Stimulated activated CD4-positive, alpha-beta T cell treated with anti-CD3 and anti-CD28 coated beads, TNF-alpha, amount 100 ng/mL, for 4 hours (primary cell): Measurements from ENCODE around the gene TNFSF10.

Experiments
- DNase-seq, 3 experiments: peaks; one replicate each; pipeline ENCODE4 v3.0.0-alpha.2; 2020; ENCODE audit warnings: low read depth in 3 of 3

TNFSF10 gene

DNA sequence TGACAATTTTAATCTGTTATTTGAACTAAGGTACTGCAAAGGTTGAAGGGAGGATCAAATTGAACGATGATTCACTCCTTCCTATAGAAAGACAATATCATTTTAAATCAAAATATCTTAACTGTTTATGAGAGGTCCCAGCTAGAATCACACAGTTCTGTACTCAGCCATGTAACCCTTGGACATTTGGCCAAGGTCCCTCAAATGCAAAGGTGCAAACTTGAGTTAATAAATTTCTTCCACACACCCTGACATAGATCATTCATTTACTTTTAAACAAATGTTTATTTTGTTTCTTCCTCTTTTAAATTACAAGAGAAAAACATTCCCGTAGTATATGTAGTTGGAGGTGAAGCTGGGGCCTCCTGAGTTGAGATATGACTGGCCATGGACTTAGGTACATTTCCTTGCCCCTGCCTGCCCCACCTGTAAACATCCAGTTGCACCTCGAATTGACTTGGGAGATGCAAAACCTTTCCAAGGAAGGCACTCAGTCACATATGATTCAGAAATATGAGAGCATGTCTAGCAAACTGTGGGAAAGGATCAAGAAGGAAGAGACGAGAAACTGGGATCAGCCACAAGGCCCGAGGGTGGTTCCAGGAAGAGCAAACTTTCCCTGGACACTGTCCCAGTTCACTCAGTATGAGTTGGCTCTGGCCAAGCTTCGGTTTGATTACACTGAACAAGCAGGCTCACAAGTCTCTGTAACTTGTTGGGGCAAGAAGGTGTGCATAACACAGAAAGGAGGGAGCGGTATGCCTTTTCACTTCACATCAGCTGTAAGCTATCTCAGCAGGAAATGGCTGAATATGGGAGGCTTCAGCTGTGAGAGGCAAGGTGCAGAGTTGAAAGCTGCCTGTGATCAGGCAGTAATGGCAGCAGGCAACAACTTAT lies 6.7 kb downstream of the TNFSF10 start:
- DNase-seq: no peak

GRCh38 chr3:172515130-172515918 lies 7.9 kb downstream of the TNFSF10 start:
- no peak for DNase-seq

- no peak for DNase-seq
These were observed 8.6 kb downstream of the TNFSF10 start for GRCh38 chr3:172514678-172515077.

DNA sequence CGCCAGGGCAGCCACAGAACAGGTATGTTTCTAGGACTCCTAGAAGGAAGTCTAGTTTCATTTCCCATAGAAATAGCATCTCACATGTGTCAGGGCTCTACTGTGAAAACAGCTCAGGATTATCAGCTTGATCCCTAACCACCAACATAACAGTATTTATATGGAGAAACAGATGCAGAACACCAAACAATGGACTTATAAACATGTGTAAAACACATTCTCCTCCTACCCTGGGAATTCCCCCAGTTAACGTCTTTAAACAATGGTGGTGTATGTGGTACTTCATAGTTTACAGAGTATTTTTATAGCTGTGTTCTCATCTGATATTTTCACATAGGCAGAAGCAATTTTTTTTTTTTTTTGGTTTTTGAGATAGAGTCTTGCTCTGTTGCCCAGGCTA lies 9.7 kb downstream of the TNFSF10 start:
- no peak for DNase-seq

DNA sequence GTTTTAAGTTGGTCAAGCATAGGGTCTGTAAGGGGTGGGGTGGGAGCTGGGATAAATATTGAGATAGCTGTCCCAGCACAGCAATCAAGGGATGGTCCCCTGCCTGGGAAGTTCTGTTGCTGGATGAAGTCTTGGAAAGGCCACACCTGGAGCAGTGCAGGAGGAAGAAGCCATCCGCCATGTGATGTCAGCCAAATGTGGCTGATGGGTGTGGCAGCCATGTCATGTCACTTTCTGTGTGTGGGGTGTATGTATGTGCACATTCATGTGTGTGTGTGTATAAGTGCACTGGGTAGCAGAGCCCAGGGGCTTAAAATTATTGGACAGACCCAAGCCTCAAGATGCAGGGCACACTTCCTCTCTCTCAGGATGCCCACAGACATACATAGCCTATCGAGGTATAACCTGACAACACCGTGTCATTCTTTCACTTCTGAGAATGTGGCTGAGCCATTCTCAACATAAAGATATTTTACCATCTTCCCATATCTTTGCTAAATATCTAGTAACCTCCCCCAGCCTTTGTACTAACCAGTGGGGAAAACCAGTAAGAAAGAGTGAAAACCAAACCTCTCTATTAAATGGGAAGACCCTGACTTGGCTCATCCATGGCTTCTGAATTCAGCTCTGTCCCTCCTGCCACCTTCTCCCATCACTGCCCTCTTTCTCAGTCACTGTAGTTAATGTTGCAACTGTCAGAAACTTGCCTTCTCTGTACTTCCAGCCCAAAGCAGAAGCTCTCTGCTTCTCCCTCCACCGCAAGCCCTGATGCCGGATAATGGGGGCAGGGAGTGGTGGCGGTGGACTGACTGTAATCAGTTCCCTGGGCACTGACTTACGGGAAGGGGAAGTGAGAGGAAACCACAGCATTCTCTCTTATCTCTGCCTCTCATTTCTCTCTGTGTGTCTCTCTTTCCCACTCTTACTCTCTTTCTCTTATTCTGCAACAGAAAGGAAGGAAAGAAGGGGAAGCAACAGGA lies 11.2 kb downstream of the TNFSF10 start:
- DNase-seq: peak in 1 of 3 experiments; percentile 49

DNA sequence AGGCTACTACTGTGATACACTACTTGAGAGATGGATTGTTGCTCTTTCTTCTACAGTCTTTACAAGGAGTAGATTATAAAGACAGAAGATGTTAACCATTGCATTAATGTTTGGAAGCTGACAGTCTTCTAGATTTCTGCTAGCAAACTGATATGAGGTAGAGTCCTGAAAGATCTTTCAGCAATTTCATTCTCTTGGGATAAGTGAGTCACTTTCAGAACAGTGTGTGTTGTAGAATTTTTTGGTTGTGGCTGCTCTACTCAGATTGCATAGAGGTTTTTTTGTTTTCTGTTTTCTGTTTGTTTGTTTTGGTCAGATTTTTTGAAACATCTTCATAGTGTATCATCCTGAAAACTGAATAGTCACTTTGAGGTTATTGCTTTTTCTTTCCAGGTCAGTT lies 17.1 kb downstream of the TNFSF10 start:
- no peak for DNase-seq

- no peak for DNase-seq
These were observed 21.7 kb downstream of the TNFSF10 start for GRCh38 chr3:172501540-172501939.

GRCh38 chr3:172490198-172490669 lies 33.0 kb downstream of the TNFSF10 start:
- peak; percentile 65 to 74 (median 71) for DNase-seq

DNA sequence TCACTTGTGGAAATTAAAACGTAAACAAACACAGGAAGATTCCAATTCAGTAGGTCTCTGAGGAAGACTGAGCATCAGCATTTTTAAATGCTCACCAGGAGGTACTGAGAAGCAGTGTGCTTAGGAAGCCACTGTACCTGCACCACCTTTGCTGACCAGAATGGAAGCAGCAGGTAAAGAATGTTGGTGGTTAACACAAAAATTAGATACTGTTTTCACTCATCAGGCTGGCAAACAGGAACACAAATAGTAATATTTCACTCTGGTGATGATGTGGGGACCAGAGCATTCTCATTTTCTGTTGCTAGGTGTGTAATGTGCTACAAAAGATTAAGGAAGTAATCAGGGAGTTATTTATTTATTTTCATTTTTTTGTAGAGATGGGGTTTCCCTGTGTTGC lies 45.1 kb downstream of the TNFSF10 start:
- no peak for DNase-seq

DNA sequence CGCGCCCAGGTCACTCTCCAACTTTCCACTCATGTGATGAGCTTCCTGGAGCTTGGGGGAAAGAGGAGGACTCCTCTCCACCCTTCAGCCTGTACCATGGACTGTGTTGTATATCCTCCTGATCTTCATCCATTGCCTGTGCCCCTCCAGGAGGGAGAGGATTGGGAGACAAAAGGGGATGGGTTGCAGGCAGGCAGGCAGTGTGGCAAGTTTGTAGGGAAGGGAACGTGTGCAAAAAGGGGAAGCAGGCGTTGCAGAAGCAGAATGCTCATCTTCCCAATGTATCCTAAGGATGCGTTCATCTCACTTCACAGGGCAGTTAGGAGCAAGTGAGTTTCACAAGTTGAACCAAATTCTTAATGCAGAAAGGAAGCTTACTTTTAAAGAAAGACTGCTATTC lies 46.9 kb downstream of the TNFSF10 start:
- DNase-seq: no peak

DNA sequence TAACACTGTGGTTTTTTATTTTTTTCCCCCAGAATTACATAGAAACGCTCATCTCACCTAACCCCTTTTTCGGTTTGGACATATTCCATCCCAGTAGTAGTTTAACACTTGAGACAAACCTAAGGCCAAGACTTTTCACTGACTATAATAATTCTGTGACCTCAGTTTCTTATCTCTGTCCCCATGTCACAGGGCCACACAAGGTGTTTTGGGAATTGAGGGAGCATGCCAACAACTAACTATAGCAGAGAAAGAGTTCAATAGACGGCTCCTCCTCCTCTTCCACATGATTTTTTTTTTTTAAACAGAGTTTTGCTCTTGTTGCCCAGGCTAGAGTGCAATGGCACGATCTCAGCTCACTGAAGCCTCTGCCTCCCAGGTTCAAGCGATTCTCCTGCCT lies 47.5 kb downstream of the TNFSF10 start:
- no peak for DNase-seq

- DNase-seq: no peak
These were observed 51.3 kb downstream of the TNFSF10 start for GRCh38 chr3:172471903-172472302.

- DNase-seq: no peak
These were observed 52.6 kb downstream of the TNFSF10 start for GRCh38 chr3:172470588-172470987.

GRCh38 chr3:172467170-172467824 lies 55.9 kb downstream of the TNFSF10 start:
- no peak for DNase-seq

- DNase-seq: no peak
These were observed 56.6 kb downstream of the TNFSF10 start for GRCh38 chr3:172466553-172467130.

GRCh38 chr3:172465281-172465680 lies 57.9 kb downstream of the TNFSF10 start:
- DNase-seq: no peak

DNA sequence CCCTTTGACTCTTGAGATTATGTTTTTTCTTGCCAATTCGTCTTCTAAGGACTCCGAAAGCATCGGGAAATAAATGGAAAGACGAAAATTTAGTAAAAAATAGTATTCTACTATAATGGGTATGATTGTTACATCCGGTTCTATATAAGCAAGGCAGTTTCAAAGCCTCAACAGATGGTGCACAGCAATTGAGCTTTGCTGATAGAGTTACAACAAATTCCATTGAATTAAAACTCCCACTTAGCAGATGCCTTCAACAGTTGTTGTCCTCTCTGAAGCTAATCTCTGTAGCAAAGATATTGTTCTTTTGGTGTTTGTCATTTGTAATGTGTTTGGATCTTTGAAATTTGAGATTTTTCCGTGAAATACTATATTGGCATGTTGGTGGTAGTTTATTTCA lies 58.9 kb downstream of the TNFSF10 start:
- DNase-seq: no peak

- no peak for DNase-seq
These were observed 61.6 kb downstream of the TNFSF10 start for GRCh38 chr3:172461530-172462138.

DNA sequence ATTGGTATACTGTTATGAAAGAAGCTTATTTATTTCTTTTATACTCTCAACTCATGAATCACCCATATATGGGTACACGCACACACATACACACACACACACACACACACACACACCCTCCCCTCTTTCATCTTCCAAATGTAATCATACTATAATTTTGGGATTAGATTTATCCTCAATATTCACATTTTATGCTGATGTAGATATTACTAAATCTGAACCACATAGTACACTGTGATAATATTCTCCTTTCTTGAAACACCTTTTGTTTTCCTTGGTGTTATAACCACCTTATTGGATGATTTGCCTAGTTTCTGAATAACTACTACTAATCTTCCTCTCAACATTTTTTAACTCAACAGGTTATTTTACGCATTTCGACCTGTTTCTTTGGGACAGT lies 66.8 kb downstream of the TNFSF10 start:
- DNase-seq: no peak
